Renal cortical epithelial cell (primary cell): Measurements from ENCODE around the gene NPIPA2. TPM values are rescaled to one million over a fixed set of nuclear protein-coding genes. Genes with fewer than 3 reads are reported as not detected.
"Not testable (repeated sequence)": the region's sequence is repeated elsewhere in the genome, so short reads cannot be mapped to it uniquely, and the experiment has no call there.

Source experiments
- DNase-seq: peaks from one replicate; pipeline ENCODE4 v3.0.0-alpha.2; 2011; ENCODE audit warnings: low read depth
- total RNA-seq: library from RNA; depleted of rRNA; stranded (reverse); fragments of >200 nt; gene quantifications from 2 replicates; pipeline ENCODE4 v1.2.3, GENCODE V29; 2014

Gene NPIPA2
- 0.25 TPM in 1 of 2 replicates, not detected in the other for total RNA-seq

GRCh38 chr16:14742273-14743128 is at the start of gene NPIPA2:
NPIPA2 (plus strand) TSS chr16:14742533; CDS start chr16:14748066, 5,533 bp downstream.
- not testable (repeated sequence) for DNase-seq

- not testable (repeated sequence) for DNase-seq
These were observed 48.2 kb upstream of the NPIPA2 start, which contains the start of gene PLA2G10 for GRCh38 chr16:14694129-14694528. PLA2G10 (minus strand) TSS chr16:14694308; CDS start chr16:14694229, 79 bp downstream.

- DNase-seq = not testable (repeated sequence)
These were observed 40.5 kb upstream of the NPIPA2 start for GRCh38 chr16:14701859-14702258.

- DNase-seq = not testable (repeated sequence)
These were observed 39.7 kb upstream of the NPIPA2 start for GRCh38 chr16:14702672-14703071.

GRCh38 chr16:14703156-14704011 is 38.9 kb upstream of the NPIPA2 start, which contains the start of gene NPIPA3:
NPIPA3 (plus strand) TSS chr16:14703411; CDS start chr16:14708944, 5,533 bp downstream.
- DNase-seq = not testable (repeated sequence)

- DNase-seq = not testable (repeated sequence)
These were observed 9.1 kb upstream of the NPIPA2 start for GRCh38 chr16:14733233-14733632.

GRCh38 chr16:14740832-14741385 is 1.4 kb upstream of the NPIPA2 start:
- DNase-seq = not testable (repeated sequence)

- DNase-seq = not testable (repeated sequence)
These were observed 539 bp upstream of the NPIPA2 start for GRCh38 chr16:14741794-14742193.

GRCh38 chr16:14773654-14774053 is 31.3 kb downstream of the NPIPA2 start:
- DNase-seq = not testable (repeated sequence)

- DNase-seq = not testable (repeated sequence)
These were observed 33.3 kb downstream of the NPIPA2 start for GRCh38 chr16:14775624-14776023.

- not testable (repeated sequence) for DNase-seq
These were observed 34.4 kb downstream of the NPIPA2 start for GRCh38 chr16:14776763-14777162.

- DNase-seq = not testable (repeated sequence)
These were observed 37.1 kb downstream of the NPIPA2 start for GRCh38 chr16:14779368-14779877.

GRCh38 chr16:14786180-14786579 is 43.8 kb downstream of the NPIPA2 start:
- DNase-seq = not testable (repeated sequence)

- DNase-seq = not testable (repeated sequence)
These were observed 47.2 kb downstream of the NPIPA2 start for GRCh38 chr16:14789577-14789976.

GRCh38 chr16:14790320-14790956 is 48.1 kb downstream of the NPIPA2 start:
- DNase-seq = not testable (repeated sequence)

GRCh38 chr16:14792914-14793313 is 50.6 kb downstream of the NPIPA2 start:
- not testable (repeated sequence) for DNase-seq

- not testable (repeated sequence) for DNase-seq
These were observed 55.2 kb downstream of the NPIPA2 start for GRCh38 chr16:14797558-14797957.

GRCh38 chr16:14803577-14803976 is 61.2 kb downstream of the NPIPA2 start:
- DNase-seq = not testable (repeated sequence)

- DNase-seq = peak; percentile 37
These were observed 64.9 kb downstream of the NPIPA2 start for GRCh38 chr16:14807184-14807678.

- DNase-seq = not testable (repeated sequence)
These were observed 71.6 kb downstream of the NPIPA2 start for GRCh38 chr16:14813890-14814289.
